MM.1S (cell line): ENCODE data around the gene RTF1.

Experiments
- DNase-seq: peaks from one replicate; pipeline ENCODE4 v3.0.0-alpha.2; 2015
- H2AFZ ChIP-seq: fragments of 300-600 bp; sonication (generic); 2 replicates; pipeline ENCODE4 v1.6.0; 2016; ENCODE audit warnings: antibody characterized with exemption, low read length
- H3F3A ChIP-seq: fragments of 300-600 bp; sonication (generic); 2 replicates; pipeline ENCODE4 v1.6.1; 2016; ENCODE audit warnings: mild to moderate bottlenecking, antibody characterized with exemption, low read length, moderate library complexity, mixed read lengths; ENCODE audit not compliant: insufficient read depth
- H3K27ac ChIP-seq: fragments of 300-600 bp; sonication (generic); 2 replicates; pipeline ENCODE4 v1.5.1; 2016; ENCODE audit warnings: mild to moderate bottlenecking, low read length
- H3K27me3 ChIP-seq: fragments of 300-600 bp; sonication (generic); replicated peaks from 2 replicates; pipeline ENCODE4 v1.6.0; 2016; ENCODE audit warnings: low read length; ENCODE audit not compliant: insufficient read depth
- H3K36me3 ChIP-seq: fragments of 300-600 bp; sonication (generic); replicated peaks from 2 replicates; pipeline ENCODE4 v1.6.1; 2016; ENCODE audit warnings: mild to moderate bottlenecking, low read length, mixed read lengths; ENCODE audit not compliant: insufficient read depth
- H3K4me1 ChIP-seq: fragments of 300-600 bp; sonication (generic); 2 replicates; pipeline ENCODE4 v1.6.1; 2016; ENCODE audit warnings: low read length, mixed read lengths
- H3K4me2 ChIP-seq: fragments of 300-600 bp; sonication (generic); 2 replicates; pipeline ENCODE4 v1.6.0; 2016; ENCODE audit warnings: low read depth, low read length
- H3K4me3 ChIP-seq: fragments of 300-600 bp; sonication (generic); 2 replicates; pipeline ENCODE4 v1.5.1; 2016; ENCODE audit warnings: low read length, mixed read lengths
- H3K79me2 ChIP-seq: fragments of 300-600 bp; sonication (generic); 2 replicates; pipeline ENCODE4 v1.6.1; 2016; ENCODE audit warnings: mixed run types, low read length, mixed read lengths
- H3K9ac ChIP-seq: fragments of 300-600 bp; sonication (generic); 2 replicates; pipeline ENCODE4 v1.6.1; 2016; ENCODE audit warnings: low read length, mixed read lengths
- H3K9me2 ChIP-seq: fragments of 300-600 bp; sonication (generic); replicated peaks from 2 replicates; pipeline ENCODE4 v1.6.1; 2016; ENCODE audit warnings: mild to moderate bottlenecking, low read length, mixed read lengths; ENCODE audit not compliant: insufficient read depth
- H3K9me3 ChIP-seq: fragments of 300-600 bp; sonication (generic); replicated peaks from 2 replicates; pipeline ENCODE4 v1.6.1; 2016; ENCODE audit warnings: mild to moderate bottlenecking, low read length, mixed read lengths; ENCODE audit not compliant: insufficient read depth
- H4K20me1 ChIP-seq: fragments of 300-600 bp; sonication (generic); 2 replicates; pipeline ENCODE4 v1.6.1; 2016; ENCODE audit warnings: mild to moderate bottlenecking, low read length, moderate library complexity, mixed read lengths; ENCODE audit not compliant: insufficient read depth
- CTCF ChIP-seq: fragments of 300-600 bp; sonication (generic); IDR thresholded peaks from 2 replicates; pipeline ENCODE4 v1.5.1; 2016; ENCODE audit warnings: antibody characterized with exemption, low read length, mixed read lengths
- EZH2 ChIP-seq: fragments of 300-600 bp; sonication (generic); optimal IDR thresholded peaks from 2 replicates; pipeline ENCODE3; 2017; ENCODE audit warnings: low read depth, mild to moderate bottlenecking, antibody characterized with exemption, low read length, mixed read lengths
- EZH2phosphoT487 ChIP-seq: fragments of 300-600 bp; sonication (generic); IDR thresholded peaks from 2 replicates; pipeline ENCODE4 v1.6.1; 2018; ENCODE audit warnings: antibody characterized with exemption, low read length

The RTF1 gene

GRCh38 chr15:41473418-41473817, 56.5 kb downstream of the RTF1 start:
- H3K79me2 ChIP-seq = no peaks in the 10 kb centered on the region
- H3K4me2 ChIP-seq = no peak overlapping the region
- H3K9me2 ChIP-seq = no peaks in the 10 kb centered on the region
- no peaks in the 10 kb centered on the region for H4K20me1 ChIP-seq
- H3F3A ChIP-seq = peaks cover under 1% of the 10 kb centered on the region; the same call in 1 of the 2 replicates
- no peak overlapping the region for H3K9ac ChIP-seq
- no peaks in the 10 kb centered on the region for H3K9me3 ChIP-seq
- no peak overlapping the region for H2AFZ ChIP-seq
- DNase-seq = no peak
- no peak for TF ChIP-seq CTCF
- no peak for TF ChIP-seq EZH2phosphoT487
- no peak for TF ChIP-seq EZH2
- H3K4me1 ChIP-seq = no peaks in the 10 kb centered on the region
- no peak overlapping the region for H3K4me3 ChIP-seq
- H3K27ac ChIP-seq = no peak overlapping the region
- no peaks in the 10 kb centered on the region for H3K27me3 ChIP-seq
- H3K36me3 ChIP-seq = peaks cover 6% of the 10 kb centered on the region; the same call in 1 of the 2 replicates

- Histone ChIP-seq H3K9ac (no peak overlapping the region), H3F3A (peaks cover 3% of the 10 kb centered on the region; the same call in 1 of the 2 replicates), H3K4me2 (no peak overlapping the region), H3K4me1 (no peaks in the 10 kb centered on the region), H2AFZ (no peak overlapping the region), H3K36me3 (peaks cover 6% of the 10 kb centered on the region; the same call in 1 of the 2 replicates), H3K27ac (no peak overlapping the region), H3K27me3 (no peaks in the 10 kb centered on the region), H3K9me3 (no peaks in the 10 kb centered on the region), H4K20me1 (no peaks in the 10 kb centered on the region), H3K4me3 (no peak overlapping the region), H3K9me2 (no peaks in the 10 kb centered on the region), H3K79me2 (no peaks in the 10 kb centered on the region)
- TF ChIP-seq CTCF (no peak), EZH2phosphoT487 (no peak), EZH2 (no peak)
- DNase-seq = no peak
Observed at GRCh38 chr15:41474436-41474835, 57.5 kb downstream of the RTF1 start.

GRCh38 chr15:41474941-41475340, 58.0 kb downstream of the RTF1 start:
- Histone ChIP-seq H3F3A (peaks cover 3% of the 10 kb centered on the region; the same call in 1 of the 2 replicates), H3K4me3 (no peak overlapping the region), H3K4me2 (no peak overlapping the region), H3K27me3 (no peaks in the 10 kb centered on the region), H3K4me1 (no peaks in the 10 kb centered on the region), H3K9ac (no peak overlapping the region), H3K9me2 (no peaks in the 10 kb centered on the region), H3K9me3 (no peaks in the 10 kb centered on the region), H3K36me3 (peaks cover 6% of the 10 kb centered on the region; the same call in 1 of the 2 replicates), H3K27ac (no peak overlapping the region), H4K20me1 (no peaks in the 10 kb centered on the region), H2AFZ (no peak overlapping the region), H3K79me2 (no peaks in the 10 kb centered on the region)
- no peak for DNase-seq
- TF ChIP-seq CTCF = no peak
- TF ChIP-seq EZH2phosphoT487 = no peak
- TF ChIP-seq EZH2 = no peak
